NCI-H2227 (cell line): Measurements from ENCODE around the gene SLC51B.
"Not testable (repeated sequence)": the region's sequence is repeated elsewhere in the genome, so short reads cannot be mapped to it uniquely, and the experiment has no call there.

Experiments
- DNase-seq: peaks from one replicate; lab custom pipeline; 2025; ENCODE audit not compliant: unreplicated experiment; lab: John Stamatoyannopoulos, UW

The SLC51B gene

DNA sequence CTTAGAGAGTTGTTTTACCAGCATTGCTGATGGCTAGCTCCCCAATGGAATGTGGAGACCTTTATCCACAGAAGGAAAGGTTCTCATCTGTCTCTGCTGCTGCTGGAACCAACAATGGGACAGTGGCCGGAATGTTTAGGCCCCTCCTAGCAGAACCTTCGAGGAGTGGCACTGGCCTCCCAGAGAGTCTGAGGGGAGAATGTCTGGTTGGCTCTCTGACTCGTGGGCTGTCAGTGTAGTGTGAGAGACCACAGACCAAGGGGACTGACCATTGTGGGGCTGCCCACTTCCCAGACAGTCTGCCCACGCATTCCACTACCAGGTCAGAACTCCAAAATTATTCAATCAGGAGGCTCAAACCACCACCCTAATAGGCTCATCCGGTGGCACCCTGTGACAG, 17.5 kb downstream of the SLC51B start:
- DNase-seq: no peak

DNA sequence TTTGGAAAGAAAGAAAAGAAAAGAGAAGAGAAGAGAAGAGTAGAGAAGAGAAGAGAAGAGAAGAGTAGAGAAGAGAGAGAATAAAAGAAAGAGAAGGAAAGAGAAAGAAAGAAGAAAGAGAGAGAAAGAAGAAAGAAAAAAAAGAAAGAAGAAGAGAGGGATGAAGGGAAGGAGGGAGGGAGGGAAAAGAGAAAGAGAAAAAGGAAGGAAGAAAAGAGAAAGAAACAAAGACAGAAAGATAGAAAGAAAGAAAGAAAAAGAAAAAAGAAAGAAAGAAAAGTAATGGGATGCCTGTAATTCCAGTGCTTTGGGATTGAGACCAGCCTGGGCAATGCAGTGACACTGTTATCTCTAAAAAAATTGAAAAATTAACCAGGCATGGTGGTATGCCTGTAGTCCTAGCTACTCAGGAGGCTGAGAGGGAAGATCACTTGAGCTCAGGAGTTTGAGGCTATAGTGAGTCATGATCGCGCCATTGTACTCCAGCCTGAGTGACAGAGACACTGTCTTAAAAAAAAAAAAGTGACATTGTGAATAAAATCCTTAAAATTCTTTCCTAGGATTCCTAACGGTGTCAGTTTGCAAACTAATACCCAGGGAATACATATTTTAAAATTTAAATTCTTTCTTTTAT, 20.9 kb downstream of the SLC51B start:
- DNase-seq: no peak

DNA sequence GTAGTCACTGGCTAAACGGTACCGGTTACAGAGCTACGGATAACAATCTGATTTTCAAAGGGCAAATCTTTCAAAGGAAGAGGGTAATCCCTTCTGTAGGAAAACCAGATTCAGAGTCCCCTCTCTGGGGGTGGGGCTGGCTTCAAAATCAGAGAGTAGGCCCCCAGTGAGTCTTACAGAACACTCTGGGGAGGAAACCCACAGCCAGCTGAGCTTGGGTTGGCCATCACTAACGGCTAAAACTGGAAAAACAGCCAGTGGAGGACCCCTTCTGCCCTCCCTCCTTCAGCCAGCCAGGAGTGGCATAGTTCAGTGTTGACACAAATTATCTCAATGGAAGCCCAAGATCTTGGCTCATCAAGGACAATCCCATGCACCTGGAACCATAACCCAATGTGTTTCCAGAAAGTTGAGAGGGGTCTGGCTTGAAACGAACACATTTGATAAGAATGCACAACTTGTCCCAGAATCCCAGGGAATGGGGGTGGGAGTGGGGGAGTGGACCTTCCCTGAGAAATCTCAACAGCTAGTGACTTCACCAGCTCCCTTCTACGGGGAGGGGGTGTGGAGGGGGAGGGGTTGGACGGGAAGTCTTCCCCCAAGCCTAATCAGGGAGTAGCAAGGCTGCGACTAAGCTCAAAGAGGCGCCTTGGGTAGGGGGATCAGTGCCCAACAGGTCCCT, 21.6 kb downstream of the SLC51B start:
- no peak for DNase-seq

DNA sequence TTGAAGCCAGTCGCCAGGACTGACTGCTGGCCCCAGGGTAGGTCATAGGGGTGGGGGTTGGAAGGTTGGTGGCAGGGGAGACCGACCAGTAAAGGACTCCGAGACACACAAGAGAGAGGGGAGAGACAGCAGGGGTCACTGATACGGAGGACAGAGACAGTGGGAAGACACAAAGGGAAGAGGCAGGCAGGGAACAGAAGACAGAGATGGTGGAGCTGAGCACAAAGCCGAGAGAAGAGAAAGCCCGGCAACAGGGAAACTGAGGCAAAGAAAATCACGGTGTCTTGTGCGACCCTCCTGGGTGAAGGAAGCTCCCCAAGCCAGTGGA, 22.1 kb downstream of the SLC51B start:
- DNase-seq: no peak

DNA sequence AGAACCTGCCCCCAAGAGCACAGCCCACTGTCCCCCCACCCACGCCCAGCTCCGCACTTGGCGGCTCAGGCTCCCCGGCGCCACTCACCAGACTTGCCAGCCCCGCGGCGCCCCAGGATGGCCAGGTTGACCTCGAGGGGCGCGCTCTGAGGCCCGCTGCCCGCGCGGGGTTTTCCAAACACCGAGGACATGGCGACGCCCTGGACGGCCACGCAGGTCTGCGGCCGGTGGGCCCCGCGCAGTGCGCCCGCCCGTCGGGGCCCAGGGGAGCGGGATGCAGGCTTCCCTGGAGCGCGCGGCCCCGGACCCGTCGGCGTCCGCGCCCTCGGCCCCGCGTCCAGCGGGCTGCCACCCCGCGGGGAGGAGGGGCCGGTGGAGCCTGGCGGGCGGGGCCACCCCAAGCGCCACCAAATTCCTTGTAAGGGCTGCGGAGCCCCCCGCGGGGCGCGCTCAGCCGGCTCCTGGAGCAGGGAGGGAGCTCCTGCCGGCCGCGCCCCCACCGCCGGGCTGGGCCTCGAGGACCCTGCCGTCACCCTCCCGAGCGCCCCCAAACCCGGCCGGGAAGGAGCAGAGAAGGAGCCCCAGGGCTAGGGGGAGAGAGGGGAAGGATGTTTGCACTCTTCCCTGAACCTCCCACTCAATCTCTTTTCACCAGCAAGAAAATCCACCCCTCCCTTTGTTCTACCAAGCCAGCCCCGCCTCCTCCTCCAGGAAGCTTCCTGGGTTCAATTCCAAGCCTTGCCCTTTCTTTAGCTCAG, 22.6 kb downstream of the SLC51B start, which contains the start of gene RASL12:
TSS of gene RASL12 (minus strand) at position 347 of the 758 bp plus-strand sequence. CDS start at position 191, 156 bp downstream.
- DNase-seq: no peak

DNA sequence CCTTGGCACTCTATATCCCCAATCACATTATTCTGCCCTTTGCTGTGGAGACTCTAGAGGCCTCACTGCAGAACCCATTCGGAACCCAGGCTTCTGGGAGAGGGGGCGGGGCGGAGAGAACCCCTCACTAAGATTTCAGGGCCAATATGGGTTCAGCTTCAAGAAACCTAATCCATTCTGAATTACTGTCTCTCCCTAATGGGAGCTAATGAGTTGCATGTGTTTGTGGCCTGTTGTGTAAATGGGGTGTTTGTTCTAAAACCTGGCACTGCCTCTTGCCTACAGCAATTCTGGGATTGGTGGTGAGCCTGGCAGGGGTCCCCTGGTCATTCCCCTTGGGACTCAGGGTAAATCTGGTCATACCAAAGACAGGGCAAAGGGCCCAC, 23.2 kb downstream of the SLC51B start:
- DNase-seq: no peak

DNA sequence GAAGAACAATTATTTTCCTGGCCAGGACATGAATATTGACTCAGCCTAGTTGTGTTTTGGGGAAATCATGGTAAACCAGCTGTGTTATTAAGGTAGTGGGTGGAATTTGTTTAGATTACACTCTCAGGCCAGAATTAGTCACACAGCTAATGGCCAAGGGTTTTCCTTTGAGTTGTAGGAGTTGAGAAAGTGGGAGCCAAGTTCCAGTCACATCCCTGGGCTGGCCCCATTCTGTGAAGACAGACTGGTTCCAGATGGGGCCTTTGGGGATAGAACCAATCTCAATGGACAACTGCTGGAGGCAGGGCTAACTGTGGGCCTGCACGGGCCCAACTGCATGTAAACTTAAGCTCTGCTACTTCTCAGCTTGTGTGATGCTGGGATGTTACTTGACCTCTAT, 24.0 kb downstream of the SLC51B start:
- DNase-seq: no peak

DNA sequence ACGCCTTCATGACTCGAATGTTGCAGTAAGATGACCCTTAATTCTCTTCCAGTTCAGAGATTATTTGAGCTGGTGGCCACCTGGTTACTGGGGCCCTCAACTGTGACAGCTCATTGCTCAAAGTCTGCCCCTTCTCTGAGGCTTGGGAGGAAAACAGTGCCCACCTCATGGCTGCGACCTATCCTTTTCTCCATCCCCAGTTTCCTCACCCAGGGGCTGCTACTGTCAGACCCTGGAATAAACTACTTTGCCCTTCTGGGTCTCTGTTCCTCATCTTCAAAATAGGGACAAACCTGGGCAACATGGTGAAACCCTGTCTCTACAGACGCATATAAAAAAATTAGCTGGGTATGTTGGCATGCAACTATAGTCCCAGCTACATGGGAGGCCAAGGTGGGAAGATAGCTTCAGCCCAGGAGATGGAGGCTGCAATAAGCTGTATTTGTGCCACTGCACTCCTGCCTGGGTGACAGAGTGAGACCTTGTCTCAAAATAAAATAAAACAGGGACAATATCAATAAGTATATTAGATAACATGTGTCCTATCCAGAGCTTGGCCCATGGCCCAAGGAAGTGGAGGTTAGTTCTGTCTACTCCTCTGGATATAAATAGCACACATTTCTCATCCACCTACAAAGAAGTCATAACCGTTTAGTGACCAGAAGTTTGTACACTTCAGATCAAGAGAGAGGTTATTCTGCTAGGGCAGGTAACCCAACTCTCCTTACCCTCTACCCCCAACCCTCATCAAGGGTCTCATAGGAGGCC, 24.8 kb downstream of the SLC51B start:
- no peak for DNase-seq

DNA sequence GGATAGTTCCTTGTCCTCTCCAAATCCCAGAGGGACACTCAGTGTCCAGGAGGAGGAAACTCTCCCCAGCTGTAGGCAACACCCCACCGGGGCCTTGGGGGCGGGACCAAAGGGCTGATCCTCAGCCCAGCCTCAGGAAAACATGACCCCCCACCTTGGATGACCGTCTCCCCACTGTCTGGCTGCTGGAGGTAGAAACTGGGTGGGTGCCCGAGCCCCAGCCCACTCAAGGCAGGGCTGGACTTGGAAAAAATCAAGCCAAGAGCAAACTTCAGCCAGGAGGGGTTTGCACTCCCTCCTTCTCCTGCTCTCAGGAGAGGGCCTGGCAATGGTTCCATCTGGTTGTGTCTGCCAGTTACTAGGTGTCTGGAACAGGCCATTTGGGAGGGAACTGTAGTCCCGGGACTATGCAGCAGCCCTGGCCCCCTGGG, 26.2 kb downstream of the SLC51B start:
- DNase-seq: no peak

DNA sequence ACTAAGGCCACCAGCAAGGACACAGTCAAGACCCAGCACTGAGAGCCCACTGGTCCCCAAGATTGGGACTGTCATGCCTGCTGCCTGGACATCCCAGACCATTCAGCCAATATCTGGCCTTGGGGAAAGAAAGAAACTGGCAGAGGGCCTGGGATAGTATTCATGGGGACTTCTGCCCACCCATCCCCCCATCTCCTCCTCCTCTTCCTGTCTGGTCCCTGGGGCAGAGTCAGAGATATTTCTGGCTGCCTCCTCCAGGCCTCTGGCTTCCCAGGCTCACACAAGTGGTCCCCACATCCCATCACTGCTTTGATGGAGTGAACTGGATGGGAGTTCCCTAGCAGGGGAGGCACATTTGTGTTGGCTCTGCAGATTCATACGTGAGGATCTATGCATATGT, 26.8 kb downstream of the SLC51B start:
- no peak for DNase-seq

DNA sequence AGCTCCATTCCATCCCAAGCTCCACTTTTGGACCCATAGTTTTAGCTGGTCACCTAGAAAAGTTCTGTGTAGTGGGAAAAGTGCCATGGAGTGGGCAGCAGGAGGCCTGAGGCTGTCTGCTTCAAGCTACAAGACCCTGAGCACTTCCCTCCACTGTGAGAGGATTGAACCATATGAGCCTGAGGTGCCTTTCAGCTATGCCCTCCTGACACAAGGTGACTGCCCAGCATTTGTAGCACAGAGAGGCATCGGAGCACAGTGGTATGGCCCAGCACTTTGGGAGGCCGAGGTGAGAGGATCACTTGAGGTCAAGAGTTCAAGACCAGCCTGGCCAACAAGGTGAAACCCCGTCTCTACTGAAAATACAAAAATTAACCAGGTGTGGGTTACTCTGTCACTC, 27.4 kb downstream of the SLC51B start:
- no peak for DNase-seq

DNA sequence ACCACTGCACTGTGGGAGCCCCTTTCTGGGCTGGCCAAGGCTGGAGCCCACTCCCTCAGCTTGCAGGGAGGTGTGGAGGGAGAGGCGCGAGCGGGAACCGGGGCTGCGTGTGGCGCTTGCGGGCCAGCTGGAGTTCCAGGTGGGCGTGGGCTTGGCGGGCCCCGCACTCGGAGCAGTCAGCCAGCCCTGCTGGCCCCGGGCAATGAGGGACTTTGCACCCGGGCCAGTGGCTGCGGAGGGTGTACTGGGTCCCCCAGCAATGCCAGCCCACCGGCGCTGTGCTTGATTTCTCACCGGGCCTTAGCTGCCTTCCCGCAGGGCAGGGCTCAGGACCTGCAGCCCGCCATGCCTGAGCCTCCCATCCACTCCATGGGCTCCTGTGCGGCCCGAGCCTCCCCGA, 29.8 kb downstream of the SLC51B start:
- DNase-seq: not testable (repeated sequence)

DNA sequence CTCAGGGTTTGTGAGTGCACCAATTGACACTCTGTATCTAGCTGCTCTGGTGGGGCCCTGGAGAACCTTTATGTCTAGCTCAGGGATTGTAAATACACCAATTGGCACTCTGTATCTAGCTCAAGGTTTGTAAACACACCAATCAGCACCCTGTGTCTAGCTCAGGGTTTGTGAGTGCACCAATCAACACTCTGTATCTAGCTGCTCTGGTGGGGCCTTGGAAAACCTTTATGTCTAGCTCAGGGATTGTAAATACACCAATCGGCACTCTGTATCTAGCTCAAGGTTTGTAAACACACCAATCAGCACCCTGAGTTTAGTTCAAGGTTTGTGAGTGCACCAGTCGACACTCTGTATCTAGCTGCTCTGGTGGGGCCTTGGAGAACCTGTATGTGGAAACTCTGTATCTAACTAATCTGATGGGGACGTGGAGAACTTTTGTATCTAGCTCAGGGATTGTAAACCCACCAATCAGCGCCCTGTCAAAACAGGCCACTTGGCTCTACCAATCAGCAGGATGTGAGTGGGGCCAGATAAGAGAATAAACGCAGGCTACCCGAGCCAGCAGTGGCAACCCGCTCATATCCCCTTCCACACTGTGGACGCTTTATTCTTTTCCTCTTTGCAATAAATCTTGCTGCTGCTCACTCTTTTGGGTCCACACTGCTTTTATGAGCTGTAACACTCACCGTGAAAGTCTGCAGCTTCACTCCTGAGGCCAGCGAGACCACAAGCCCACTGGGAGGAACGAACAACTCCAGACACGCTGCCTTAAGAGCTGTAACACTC, 30.6 kb downstream of the SLC51B start:
- DNase-seq: not testable (repeated sequence)

DNA sequence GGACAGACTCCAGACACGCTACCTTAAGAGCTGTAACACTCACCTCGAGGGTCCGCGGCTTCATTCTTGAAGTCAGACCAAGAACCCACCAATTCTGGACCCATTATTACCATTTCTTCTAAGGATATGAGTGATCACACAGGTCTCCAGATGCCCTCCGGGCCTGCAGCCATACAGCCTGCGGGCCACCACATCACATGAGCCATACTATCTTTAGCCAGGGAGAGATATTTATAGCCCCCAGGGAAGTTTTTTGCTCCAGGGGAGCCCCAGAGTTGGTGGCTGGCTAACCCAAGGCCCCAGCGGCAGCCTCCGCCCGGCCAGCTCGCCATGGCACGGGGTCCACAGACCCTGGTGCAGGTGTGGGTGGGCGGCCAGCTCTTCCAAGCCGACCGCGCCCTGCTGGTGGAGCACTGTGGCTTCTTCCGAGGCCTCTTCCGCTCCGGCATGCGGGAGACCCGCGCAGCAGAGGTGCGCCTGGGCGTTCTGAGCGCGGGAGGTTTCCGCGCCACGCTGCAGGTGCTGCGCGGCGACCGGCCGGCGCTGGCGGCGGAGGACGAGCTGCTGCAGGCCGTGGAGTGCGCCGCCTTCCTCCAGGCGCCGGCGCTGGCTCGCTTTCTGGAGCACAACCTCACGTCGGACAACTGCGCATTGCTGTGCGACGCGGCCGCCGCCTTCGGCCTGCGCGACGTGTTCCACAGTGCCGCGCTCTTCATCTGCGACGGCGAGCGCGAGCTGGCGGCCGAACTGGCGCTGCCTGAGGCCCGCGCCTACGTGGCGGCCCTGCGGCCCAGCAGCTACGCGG, 31.5 kb downstream of the SLC51B start, which contains the start of gene KBTBD13:
TSS of gene KBTBD13 (plus strand) at position 261 of the 805 bp plus-strand sequence. CDS start at position 331, 70 bp downstream.
- no peak for DNase-seq

DNA sequence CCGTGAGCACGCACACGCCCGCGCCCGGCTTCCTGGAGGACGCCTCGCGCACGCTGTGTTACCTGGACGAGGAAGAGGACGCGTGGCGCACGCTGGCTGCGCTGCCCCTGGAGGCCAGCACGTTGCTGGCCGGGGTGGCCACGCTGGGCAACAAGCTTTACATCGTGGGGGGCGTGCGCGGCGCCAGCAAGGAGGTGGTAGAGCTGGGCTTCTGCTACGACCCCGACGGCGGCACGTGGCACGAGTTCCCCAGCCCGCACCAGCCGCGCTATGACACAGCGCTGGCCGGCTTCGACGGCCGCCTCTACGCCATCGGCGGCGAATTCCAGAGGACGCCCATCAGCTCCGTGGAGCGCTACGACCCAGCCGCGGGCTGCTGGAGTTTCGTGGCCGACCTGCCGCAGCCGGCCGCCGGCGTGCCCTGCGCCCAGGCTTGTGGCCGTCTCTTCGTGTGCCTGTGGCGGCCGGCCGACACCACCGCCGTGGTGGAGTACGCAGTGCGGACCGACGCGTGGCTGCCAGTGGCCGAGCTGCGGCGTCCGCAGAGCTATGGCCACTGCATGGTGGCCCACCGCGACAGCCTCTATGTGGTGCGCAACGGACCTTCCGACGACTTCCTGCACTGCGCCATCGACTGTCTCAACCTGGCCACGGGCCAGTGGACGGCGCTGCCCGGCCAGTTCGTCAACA, 32.2 kb downstream of the SLC51B start:
- DNase-seq: no peak

DNA sequence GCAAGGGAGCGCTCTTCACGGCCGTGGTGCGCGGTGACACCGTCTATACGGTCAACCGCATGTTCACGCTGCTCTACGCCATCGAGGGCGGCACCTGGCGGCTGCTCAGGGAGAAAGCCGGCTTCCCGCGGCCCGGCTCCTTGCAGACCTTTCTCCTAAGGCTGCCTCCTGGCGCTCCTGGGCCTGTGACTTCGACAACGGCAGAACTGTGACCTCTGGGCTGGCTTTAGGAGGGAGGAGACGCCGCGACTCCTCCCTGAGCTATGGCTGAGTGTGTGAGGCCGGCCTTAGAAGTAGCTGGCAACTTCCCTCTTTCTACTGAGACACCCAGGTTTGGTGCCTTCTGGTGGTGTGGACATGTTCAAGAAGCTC, 32.8 kb downstream of the SLC51B start:
- no peak for DNase-seq

DNA sequence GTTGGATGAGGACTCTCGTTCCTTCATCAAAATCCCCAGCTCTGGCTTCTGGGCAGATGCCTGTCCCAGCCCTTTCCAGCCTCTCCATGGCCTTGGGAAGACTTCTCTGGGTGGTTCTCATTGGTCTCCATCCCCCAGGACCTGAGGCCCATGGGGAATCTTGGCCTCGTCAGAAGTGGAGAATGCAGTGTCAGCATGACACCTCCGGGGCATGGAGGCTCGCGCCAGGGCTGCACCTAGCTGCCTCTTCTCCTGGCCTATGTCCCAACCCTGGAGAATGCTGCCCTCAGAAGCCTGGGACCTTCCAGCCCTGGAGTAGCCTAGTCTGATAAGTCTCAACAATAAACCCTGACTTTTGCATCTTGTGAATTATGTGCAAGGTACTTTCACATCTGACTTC, 34.4 kb downstream of the SLC51B start:
- no peak for DNase-seq

DNA sequence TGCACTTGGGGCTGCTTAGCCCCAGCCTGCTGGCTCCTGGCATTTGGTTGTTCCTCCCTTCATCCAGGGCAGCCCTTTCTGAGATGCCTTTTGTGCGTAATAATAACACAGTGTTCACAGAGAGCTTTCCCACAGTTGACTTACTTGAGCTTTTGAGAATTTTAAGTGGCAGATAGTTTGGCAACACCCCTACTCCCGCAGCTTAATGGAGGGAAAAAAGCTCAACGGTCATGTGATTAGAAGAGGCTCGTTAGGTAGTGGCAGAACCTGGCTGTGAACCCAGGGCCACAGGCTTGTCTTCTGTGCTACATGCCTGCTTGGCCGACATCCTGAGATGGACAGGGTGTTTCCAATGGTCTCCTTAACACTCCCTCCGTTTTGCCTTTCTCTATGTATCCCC, 36.1 kb downstream of the SLC51B start:
- DNase-seq: no peak

DNA sequence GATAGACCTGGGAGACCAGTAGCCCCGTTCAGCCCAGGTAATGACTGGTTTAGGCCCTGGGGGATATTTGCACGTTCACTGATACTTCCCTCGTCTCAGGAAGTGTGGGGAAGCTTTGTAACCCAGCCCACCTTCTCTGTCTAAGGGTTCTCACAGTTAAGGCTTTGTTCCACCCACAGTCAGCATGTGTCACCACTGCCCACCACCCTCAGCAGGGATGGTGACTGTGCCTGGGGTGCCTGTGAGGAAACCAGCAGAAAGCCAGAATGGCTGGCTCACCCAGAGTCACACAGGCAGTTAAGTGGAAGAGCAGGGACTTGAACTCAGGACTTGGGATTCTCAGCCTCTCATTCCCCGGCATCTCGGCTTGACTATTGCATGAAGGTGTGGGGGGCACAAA, 36.6 kb downstream of the SLC51B start:
- no peak for DNase-seq
